Measurements from ENCODE around the gene PLA2G6.
A peak's percentile ranks its signal among the peaks of the same experiment; 100 is the strongest.

PLA2G6 gene

DNA sequence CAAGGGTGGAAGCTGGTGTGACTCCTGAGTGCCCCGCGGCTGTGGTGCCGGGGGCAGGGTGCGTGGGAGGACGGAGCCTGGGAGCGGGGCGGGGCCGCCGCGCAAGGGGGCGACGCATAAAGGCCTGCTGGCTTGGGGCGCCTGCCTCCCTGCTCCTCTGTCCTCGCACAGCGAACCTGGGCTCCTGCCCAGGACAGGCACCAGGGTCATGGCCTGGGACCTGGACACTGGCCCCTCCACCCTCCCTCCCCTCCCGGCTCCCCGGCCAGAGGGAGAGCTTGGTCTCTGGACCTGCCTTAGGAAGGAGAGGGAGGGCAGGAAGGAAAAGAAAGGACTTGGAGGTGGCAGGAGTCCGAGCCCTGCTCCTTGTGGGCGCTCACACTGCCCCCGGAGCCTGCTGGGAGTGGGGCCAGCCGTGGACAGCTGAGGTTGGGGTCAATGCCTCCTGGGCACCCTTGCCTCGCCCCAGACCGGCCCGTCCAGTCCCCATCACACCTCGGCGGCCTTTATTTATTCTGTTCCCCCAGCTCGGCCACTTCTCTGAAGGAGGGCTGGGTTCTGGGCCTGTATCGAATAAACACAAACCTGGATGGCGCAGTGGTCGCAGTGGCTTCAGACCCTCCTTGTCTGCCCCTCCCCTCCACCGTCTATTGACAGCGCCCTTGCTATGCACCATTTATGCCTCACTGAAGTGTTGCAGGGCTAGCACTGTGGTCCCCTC is 106.4 kb downstream of the PLA2G6 start:
- no peaks in the 10 kb centered on the region for H3K4me1 ChIP-seq (ENCODE audit: control insufficient read depth, insufficient read depth, low read length)
- no peak overlapping the region for H3K4me3 ChIP-seq (ENCODE audit: low read length)
- H3K27ac ChIP-seq (ENCODE audit: low read depth, low read length): no peak overlapping the region
- peaks cover 10% of the 10 kb centered on the region for H3K36me3 ChIP-seq (ENCODE audit: control insufficient read depth, insufficient read depth, low read length)
- H3K9ac ChIP-seq (ENCODE audit: low read length): no peak overlapping the region
- H3K27me3 ChIP-seq (ENCODE audit: control insufficient read depth, insufficient read depth, low read length): no peaks in the 10 kb centered on the region

DNA sequence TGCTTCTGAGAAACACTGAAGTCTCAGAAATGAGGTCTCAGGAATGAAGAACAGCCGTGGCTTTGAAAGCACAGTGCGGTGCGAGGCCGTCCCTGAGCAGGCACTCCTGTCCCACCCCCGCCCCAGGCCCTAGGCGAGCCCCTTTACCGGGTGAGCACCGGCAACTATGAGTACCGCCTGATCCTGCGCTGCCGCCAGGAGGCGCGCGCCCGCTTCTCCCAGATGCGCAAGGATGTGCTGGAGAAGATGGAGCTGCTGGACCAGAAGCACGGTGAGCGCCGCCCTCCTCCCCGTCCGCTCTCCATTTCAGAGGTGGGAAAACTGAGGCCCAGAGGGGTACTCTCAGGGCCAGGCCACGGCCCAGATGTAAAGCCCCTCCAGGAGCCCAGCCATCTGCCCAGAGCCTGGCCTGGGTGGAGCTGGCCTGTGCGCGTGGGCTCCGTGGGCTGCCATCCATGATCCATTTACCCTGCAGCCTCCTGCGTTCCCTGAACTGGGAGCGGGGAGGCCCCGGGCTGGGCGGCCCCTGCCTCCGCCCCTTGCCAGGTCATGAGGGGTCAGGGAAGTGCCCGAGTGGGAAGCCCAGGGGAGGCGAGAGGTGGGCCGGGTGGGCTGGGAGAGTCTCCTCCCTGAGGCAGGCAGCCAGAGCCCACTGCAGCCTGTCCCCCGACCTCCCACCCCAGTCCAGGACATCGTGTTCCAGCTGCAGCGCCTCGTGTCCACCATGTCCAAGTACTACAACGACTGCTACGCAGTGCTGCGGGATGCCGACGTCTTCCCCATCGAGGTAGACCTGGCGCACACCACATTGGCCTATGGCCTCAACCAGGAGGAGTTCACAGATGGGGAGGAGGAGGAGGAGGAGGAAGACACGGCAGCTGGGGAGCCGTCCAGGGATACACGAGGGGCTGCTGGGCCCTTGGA is 107.2 kb downstream of the PLA2G6 start:
- Histone ChIP-seq H3K9ac (ENCODE audit: low read length) (no peak overlapping the region), H3K36me3 (ENCODE audit: control insufficient read depth, insufficient read depth, low read length) (peaks cover 10% of the 10 kb centered on the region)

DNA sequence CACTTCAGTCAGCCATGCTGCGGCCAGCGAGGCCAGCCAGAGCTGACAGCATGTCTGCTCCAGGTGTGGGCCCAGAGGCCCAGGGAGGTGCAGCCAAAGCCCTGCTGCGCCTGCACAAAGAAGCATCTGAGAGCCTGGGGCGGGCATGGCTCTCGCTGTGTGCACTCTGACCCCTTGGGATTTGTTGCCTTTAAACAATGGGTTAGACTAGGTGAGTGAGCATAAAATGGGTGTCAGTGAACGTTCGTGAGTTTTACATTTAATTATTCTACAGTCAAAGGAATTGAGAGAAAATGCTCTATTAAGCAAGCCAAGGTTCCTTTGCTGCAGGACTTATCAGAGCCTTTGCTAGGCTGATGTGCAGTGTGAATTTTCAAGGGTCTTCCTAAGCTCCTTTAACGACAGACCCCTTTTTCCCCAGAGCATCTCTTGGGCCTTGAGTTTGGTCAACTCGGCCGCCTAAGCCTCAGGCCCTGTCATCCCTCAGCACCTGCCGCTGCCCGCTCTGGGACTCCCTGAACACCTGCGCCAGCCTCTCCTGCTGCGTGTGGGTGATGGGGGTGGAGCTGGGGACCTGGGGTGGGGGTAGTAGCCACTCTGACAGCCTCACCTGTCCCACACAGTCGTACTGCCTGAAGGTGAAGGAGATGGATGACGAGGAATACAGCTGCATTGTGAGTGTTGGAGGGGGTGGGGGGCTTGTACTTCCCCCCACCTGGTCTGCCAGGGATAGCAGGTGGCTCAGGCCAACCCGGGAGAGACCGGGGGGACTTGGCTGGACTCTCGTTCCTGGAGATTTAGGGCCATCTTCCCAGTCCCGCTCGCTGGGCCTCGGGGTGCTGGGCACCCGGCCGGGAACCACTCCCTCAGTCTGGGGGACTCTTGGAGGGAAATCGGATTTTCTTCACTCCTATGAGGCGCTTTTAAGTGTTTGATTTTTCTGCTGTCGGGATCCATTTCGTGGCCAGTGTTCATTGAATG is 108.2 kb downstream of the PLA2G6 start:
- H3K27me3 ChIP-seq (ENCODE audit: control insufficient read depth, insufficient read depth, low read length): no peaks in the 10 kb centered on the region
- H3K4me3 ChIP-seq (ENCODE audit: low read length): no peak overlapping the region
- peaks cover 14% of the 10 kb centered on the region for H3K4me1 ChIP-seq (ENCODE audit: control insufficient read depth, insufficient read depth, low read length)
- H3K9ac ChIP-seq (ENCODE audit: low read length): no peak overlapping the region
- peaks cover 10% of the 10 kb centered on the region for H3K36me3 ChIP-seq (ENCODE audit: control insufficient read depth, insufficient read depth, low read length)
- H3K27ac ChIP-seq (ENCODE audit: low read depth, low read length): no peak overlapping the region

More for the DNA sequence above, 107.2 kb downstream of the PLA2G6 start:
- no peak overlapping the region for H3K4me3 ChIP-seq (ENCODE audit: low read length)
- H3K4me1 ChIP-seq (ENCODE audit: control insufficient read depth, insufficient read depth, low read length): peaks cover 6% of the 10 kb centered on the region
- H3K27ac ChIP-seq (ENCODE audit: low read depth, low read length): no peak overlapping the region
- no peaks in the 10 kb centered on the region for H3K27me3 ChIP-seq (ENCODE audit: control insufficient read depth, insufficient read depth, low read length)

DNA sequence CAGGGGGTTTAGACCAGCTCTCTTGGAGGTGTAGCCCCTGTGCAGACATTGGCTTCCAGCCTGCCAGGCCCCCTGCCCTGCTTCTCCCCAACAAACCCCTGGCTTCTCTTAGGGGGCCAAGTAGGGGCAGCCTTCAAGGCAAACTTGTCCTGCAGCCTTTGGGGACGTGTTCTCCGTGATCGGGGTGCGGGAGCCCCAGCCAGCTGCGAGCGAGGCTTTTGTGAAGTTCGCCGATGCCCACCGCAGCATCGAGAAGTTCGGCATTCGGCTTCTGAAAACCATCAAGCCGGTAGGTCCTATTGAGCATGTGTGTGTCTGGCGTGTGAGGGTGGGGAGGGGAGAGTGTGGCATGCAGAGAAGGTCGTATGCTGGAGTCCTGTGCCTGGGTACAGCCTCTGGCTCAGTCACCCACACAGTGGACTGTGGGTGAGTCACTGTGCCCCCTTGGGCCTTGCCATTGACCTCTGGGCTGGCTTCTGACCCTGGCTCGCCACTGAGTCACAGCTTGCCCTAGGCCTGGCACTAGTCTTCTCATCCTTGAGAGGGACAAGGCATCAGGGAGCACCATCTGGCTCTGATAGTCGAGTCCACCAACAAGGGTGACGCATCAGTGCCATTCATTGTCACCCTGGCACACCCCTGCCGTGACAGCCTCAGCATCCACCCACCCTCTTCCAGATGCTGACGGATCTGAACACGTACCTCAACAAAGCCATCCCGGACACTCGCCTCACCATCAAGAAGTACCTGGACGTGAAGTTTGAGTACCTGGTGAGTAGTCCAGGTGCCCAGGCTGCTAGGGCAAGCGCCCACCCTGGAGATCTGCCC is 109.1 kb downstream of the PLA2G6 start:
- Histone ChIP-seq H3K27me3 (ENCODE audit: control insufficient read depth, insufficient read depth, low read length) (no peaks in the 10 kb centered on the region), H3K9ac (ENCODE audit: low read length) (no peak overlapping the region), H3K4me3 (ENCODE audit: low read length) (no peak overlapping the region), H3K4me1 (ENCODE audit: control insufficient read depth, insufficient read depth, low read length) (peaks cover 15% of the 10 kb centered on the region), H3K36me3 (ENCODE audit: control insufficient read depth, insufficient read depth, low read length) (peaks cover 10% of the 10 kb centered on the region), H3K27ac (ENCODE audit: low read depth, low read length) (no peak overlapping the region)

DNA sequence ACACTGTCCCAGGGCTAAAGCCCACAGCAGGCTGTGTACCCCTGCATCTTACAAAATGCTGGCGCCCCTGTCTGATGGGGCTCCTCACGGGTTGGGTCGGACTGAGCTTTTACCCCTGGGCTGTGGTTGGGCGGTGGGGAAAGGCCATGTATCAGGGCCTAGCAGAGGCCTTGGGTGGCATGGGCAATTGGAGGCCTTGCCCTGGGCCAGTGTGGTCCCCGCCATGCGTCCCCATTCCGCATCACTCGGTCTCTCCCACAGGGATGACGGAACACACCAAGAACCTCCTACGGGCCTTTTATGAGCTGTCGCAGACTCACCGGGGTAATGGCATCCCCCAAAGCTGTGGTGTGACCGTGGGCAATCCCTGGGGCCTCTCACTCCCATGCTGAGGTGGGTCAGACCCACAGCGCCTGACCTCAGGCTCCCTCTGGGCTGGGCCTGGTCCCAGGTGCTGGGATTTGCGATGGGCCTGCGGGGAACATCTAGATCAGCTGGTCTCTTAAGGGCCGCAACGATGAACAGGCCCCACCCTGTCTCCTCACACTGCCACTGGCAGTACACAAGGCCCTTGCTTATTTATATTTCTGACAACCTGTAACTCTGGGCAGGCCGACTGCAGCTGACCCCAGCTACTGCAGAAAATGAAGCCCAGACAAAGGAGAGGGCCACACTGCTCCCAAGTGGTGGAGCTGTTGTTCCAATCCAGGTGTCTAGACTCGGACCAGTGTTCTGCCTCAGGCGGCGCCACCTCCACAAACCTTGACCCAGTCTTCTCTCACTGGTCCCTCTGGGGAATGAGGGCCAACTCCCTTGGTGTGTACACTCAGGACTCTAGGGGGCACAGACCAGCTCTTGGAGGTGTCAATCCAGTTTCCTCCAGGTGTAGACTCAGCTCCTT is 110.0 kb downstream of the PLA2G6 start:
- Histone ChIP-seq H3K4me3 (ENCODE audit: low read length) (no peak overlapping the region), H3K27ac (ENCODE audit: low read depth, low read length) (no peak overlapping the region), H3K27me3 (ENCODE audit: control insufficient read depth, insufficient read depth, low read length) (no peaks in the 10 kb centered on the region), H3K9ac (ENCODE audit: low read length) (no peak overlapping the region), H3K36me3 (ENCODE audit: control insufficient read depth, insufficient read depth, low read length) (peaks cover 10% of the 10 kb centered on the region), H3K4me1 (ENCODE audit: control insufficient read depth, insufficient read depth, low read length) (peaks cover 15% of the 10 kb centered on the region)

DNA sequence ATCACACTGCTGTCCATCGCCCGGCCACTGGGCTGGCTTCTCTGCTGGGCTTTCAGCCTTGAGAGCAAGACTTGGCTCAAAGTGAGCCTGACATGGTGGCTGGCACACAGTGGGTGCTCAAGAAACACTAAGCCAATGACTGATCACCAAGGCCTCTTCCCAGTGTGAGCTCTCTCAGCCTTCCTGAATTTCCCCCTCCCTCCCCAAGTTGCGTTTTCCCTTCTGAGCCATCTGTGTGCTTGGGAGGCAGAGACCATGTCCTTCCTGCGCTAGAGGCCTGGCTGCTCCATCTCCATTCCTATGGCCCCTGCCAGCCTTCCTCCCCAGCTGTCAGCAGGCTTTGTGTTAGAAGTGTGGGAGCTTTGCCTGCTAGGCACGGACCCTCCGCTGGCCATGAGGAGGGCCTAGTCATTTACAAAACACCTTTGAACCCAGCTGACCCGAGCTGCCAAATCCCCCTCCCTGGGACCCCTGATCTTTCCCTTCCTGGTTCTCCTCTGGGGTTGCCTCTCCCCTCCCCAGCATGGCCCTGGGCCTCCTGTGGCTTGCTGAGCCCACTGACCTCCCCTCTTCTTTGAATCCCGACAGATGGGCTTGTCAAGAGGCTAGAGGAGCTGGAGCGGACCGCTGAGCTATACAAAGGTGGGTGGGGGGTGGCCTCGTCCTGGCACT is 111.2 kb downstream of the PLA2G6 start:
- Histone ChIP-seq H3K9ac (ENCODE audit: low read length) (no peak overlapping the region), H3K4me3 (ENCODE audit: low read length) (no peak overlapping the region), H3K36me3 (ENCODE audit: control insufficient read depth, insufficient read depth, low read length) (peaks cover 12% of the 10 kb centered on the region), H3K4me1 (ENCODE audit: control insufficient read depth, insufficient read depth, low read length) (peaks cover 15% of the 10 kb centered on the region), H3K27ac (ENCODE audit: low read depth, low read length) (no peak overlapping the region), H3K27me3 (ENCODE audit: control insufficient read depth, insufficient read depth, low read length) (no peaks in the 10 kb centered on the region)

DNA sequence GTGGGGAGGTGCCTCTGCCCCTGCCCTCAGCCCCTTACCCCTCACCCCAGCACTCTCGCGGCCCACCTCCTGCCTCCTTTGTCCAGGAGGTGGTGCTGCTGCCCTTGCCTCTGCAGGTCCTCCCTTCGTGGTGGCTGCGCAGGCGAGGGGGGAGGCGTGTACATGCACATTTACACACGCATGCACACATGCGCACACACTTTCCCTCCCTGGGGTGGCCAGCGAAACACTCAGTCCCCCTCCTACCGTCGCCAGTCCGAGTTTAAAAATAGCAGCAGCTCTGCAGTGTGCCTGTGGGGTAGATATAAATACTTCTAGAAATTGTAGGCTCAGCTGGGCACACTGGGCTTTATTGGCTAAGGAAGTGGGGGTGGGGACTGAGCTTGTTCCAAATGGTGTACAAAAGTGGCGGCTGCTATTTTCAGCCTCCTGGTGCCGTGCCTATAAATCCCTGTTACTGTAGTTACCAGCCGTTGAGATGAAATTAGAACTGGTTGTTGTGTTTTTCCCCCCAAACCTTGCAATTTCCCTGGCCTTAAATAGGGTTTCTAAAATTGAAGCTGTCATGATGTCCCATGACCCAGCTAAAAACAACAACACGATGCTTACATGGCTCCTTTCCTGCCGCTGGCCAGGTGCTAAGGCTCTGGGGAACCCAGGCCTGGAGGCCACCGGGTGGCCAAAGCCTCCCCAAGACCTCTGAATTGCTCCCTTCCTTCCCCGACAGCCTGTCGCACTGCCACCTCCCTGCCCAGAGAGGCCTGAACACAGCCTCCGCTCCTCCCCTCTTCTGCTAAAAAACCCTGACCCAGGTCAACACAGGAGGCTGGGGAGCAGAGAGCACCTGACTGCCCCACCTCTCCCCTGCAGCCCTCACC is 112.0 kb downstream of the PLA2G6 start:
- peak overlapping the region; percentile 65 for H3K27ac ChIP-seq (ENCODE audit: low read depth, low read length)
- H3K4me1 ChIP-seq (ENCODE audit: control insufficient read depth, insufficient read depth, low read length): peaks cover 15% of the 10 kb centered on the region
- peaks cover 19% of the 10 kb centered on the region for H3K36me3 ChIP-seq (ENCODE audit: control insufficient read depth, insufficient read depth, low read length)
- no peak overlapping the region for H3K4me3 ChIP-seq (ENCODE audit: low read length)
- H3K9ac ChIP-seq (ENCODE audit: low read length): no peak overlapping the region
- H3K27me3 ChIP-seq (ENCODE audit: control insufficient read depth, insufficient read depth, low read length): no peaks in the 10 kb centered on the region

DNA sequence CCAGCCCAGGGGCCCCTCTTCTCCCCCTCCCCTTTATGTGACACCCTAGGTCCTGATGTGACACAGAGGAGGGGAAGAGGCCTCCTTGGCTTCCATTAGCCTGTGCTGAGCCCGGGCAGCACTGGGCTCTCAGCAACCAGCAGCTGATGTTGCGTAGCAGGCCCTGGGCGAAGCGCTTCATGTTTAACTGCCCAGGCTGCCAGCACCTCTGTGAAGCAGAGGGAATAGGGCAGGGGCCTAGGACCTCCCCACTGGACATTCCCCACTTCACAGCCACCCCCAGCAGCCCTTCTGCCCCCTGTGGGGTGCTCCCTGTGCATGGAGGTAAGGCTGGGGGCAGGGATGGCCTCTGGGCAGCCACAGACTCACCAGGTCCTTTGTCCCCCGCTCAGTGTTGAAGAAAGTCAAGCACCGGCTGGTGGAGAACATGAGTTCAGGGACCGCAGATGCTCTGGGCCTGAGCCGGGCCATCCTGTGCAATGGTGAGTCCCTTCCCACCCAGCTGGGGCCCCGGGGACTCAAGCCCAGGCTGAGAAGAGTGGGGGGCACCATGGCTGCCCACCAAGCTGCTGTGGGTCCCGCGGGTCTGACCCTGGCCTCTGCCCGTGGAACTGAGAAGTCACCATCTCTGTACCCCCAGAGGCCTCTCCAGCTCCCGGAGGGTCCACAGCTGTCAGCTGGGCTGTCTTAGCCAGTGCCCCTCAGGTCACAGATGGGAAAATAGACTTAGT is 112.8 kb downstream of the PLA2G6 start:
- Histone ChIP-seq H3K4me3 (ENCODE audit: low read length) (no peak overlapping the region), H3K27ac (ENCODE audit: low read depth, low read length) (peak overlapping the region; percentile 65)

DNA sequence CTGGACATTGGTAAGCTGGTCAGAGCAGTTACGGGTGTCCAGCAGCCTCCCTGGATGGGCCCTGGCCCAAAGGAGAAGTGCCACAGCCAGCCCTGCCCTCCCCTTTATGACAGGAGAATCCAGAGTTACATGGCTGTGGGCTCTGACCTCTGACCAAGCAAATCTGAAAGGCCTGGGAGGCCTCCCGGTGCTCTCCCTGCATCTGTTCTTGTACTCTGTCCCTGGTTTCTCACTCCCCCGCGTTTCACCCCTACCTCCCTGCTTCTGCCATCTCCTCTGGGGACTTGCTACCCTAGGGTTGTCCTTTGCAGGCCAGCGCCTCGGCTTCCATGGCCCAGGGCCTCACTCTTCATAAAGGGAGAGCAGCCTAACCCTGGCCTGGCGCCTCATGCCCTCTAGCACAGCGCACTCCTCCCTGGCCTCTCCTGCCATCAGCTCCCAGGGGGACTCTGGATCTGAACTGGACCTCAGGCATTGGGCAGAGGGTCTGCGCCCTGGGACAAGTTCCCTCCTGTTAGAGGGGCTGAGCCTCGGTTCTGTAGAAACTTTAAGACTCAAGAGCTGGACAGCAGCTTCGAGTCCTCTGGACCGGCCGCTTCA is 113.8 kb downstream of the PLA2G6 start:
- H3K9ac ChIP-seq (ENCODE audit: low read length): no peak overlapping the region
- peaks cover 15% of the 10 kb centered on the region for H3K4me1 ChIP-seq (ENCODE audit: control insufficient read depth, insufficient read depth, low read length)
- no peak overlapping the region for H3K4me3 ChIP-seq (ENCODE audit: low read length)
- H3K27me3 ChIP-seq (ENCODE audit: control insufficient read depth, insufficient read depth, low read length): no peaks in the 10 kb centered on the region
- H3K27ac ChIP-seq (ENCODE audit: low read depth, low read length): no peak overlapping the region
- H3K36me3 ChIP-seq (ENCODE audit: control insufficient read depth, insufficient read depth, low read length): peaks cover 16% of the 10 kb centered on the region

More for the DNA sequence above, 112.8 kb downstream of the PLA2G6 start:
- H3K9ac ChIP-seq (ENCODE audit: low read length): no peak overlapping the region
- H3K4me1 ChIP-seq (ENCODE audit: control insufficient read depth, insufficient read depth, low read length): peaks cover 15% of the 10 kb centered on the region
- H3K27me3 ChIP-seq (ENCODE audit: control insufficient read depth, insufficient read depth, low read length): no peaks in the 10 kb centered on the region
- H3K36me3 ChIP-seq (ENCODE audit: control insufficient read depth, insufficient read depth, low read length): peaks cover 19% of the 10 kb centered on the region

All from rectal smooth muscle tissue (tissue), 1 donor.